Parathyroid adenoma (tissue), 2 donors: Measurements from ENCODE around the gene FKBP14.
"Not testable (repeated sequence)": the region's sequence is repeated elsewhere in the genome, so short reads cannot be mapped to it uniquely, and the experiment has no call there.

Experiments
- H2AFZ ChIP-seq: fragments of 300-600 bp; sonication (generic); one replicate; pipeline ENCODE4 v1.7.0; 2017; ENCODE audit warnings: antibody characterized with exemption, mild to moderate bottlenecking
- H3K27ac ChIP-seq: fragments of 300-600 bp; sonication (generic); one replicate; pipeline ENCODE4 v1.7.0; 2017
- H3K27me3 ChIP-seq: fragments of 300-600 bp; sonication (generic); one replicate; pipeline ENCODE4 v1.7.0; 2017; ENCODE audit warnings: low read length; ENCODE audit not compliant: control insufficient read depth, insufficient read depth
- H3K36me3 ChIP-seq: fragments of 300-600 bp; sonication (generic); one replicate; pipeline ENCODE4 v1.7.0; 2017; ENCODE audit warnings: low read length; ENCODE audit not compliant: control insufficient read depth, insufficient read depth
- H3K4me1 ChIP-seq: fragments of 300-600 bp; sonication (generic); one replicate; pipeline ENCODE4 v1.7.0; 2017; ENCODE audit warnings: control low read depth
- H3K4me2 ChIP-seq: fragments of 300-600 bp; sonication (generic); one replicate; pipeline ENCODE4 v1.7.0; 2017; ENCODE audit warnings: low read length
- H3K4me3 ChIP-seq: fragments of 300-600 bp; sonication (generic); one replicate; pipeline ENCODE4 v1.7.0; 2017; ENCODE audit warnings: low read depth, low read length
- H3K79me2 ChIP-seq: fragments of 300-600 bp; sonication (generic); one replicate; pipeline ENCODE4 v1.7.0; 2017; ENCODE audit warnings: control low read depth
- H3K9ac ChIP-seq: fragments of 300-600 bp; sonication (generic); one replicate; pipeline ENCODE4 v1.7.0; 2017; ENCODE audit warnings: mild to moderate bottlenecking
- H3K9me3 ChIP-seq: fragments of 300-600 bp; sonication (generic); one replicate; pipeline ENCODE4 v1.7.0; 2017; ENCODE audit warnings: low read length; ENCODE audit not compliant: control insufficient read depth
- CTCF ChIP-seq: fragments of 300-600 bp; sonication (generic); IDR thresholded peaks from one replicate; pipeline ENCODE4 v1.7.0; 2017; ENCODE audit warnings: antibody characterized with exemption, mild to moderate bottlenecking
- donor health status: primary hyperparathyroidism.

FKBP14 gene

DNA sequence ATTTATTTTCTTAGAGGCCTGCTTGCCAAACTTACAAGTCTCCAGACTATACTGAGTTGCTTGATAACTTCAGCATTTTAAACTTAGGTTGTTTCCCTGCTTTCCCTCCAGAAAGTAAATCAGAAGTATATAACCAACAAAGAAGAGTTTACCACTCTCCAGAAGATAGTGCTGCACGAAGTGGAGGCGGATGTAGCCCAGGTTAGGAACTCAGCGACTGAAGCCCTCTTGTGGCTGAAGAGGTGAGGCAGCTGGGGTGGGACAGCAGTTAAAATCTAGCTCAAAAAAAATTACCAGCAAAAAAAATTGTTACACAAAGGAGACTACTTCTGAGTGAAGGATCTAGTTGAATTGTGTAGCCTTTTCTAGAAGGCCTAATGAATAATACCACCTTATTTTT lies 35.3 kb upstream of the FKBP14 start:
- H3K4me2 ChIP-seq, H3K9ac ChIP-seq, H3K36me3 ChIP-seq, H3K27me3 ChIP-seq, H2AFZ ChIP-seq, H3K4me3 ChIP-seq, H3K4me1 ChIP-seq, H3K9me3 ChIP-seq, H3K27ac ChIP-seq, H3K79me2 ChIP-seq: not testable (repeated sequence)
- peak; percentile 60 for TF ChIP-seq CTCF

GRCh38 chr7:30057741-30058140 lies 31.2 kb upstream of the FKBP14 start:
- Histone ChIP-seq H3K4me1 (no peaks in the 10 kb centered on the region), H3K79me2 (no peaks in the 10 kb centered on the region), H3K4me2 (no peak overlapping the region), H2AFZ (no peak overlapping the region), H3K36me3 (no peaks in the 10 kb centered on the region), H3K9me3 (no peaks in the 10 kb centered on the region), H3K9ac (no peak overlapping the region), H3K27me3 (no peaks in the 10 kb centered on the region), H3K27ac (no peak overlapping the region), H3K4me3 (no peak overlapping the region)
- no peak for TF ChIP-seq CTCF

DNA sequence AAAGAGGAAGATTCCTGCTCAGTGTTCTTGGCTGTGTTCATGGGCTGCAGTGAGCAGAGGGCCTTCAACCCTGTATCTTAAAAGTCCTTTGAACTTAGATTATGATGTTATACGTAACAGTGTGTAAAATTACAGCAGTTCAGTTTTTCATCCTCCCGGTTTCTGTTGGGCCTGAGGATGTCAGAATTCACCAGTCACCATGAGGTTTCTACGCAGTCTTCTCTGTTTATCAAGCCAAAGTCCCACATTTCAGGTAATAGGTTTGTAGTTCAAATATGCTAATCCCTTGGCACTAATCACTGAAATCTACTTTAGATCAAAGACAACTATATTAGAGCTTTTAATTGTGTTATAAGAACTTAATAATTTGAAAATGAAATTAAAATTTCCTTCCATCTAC lies 26.6 kb upstream of the FKBP14 start:
- Histone ChIP-seq H3K27me3 (no peaks in the 10 kb centered on the region), H3K27ac (no peak overlapping the region), H3K4me3 (no peak overlapping the region), H2AFZ (no peak overlapping the region), H3K9ac (no peak overlapping the region), H3K4me2 (no peak overlapping the region), H3K4me1 (no peaks in the 10 kb centered on the region), H3K79me2 (no peaks in the 10 kb centered on the region), H3K36me3 (no peaks in the 10 kb centered on the region), H3K9me3 (no peaks in the 10 kb centered on the region)
- no peak for TF ChIP-seq CTCF

DNA sequence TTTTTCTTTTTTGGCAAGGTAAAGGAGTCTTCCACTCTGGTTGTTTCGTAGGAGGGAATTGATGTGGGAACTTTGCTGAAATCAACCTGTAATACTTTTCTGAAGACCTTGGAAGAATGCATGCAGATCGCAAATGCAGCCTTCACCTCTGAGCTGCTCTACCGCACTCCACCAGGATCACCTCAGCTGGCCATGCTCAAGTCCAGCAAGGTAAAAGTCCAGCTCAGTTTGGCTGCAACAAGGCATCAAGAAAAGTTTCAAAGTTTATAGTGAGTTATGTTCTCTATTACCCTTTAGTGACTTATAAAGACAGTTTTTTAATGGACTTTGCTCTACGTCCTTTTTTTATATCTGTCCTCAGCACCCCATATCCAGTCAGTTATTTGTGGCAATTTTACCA lies 22.7 kb upstream of the FKBP14 start:
- H3K79me2 ChIP-seq: no peaks in the 10 kb centered on the region
- no peak overlapping the region for H3K27ac ChIP-seq
- no peak overlapping the region for H3K4me3 ChIP-seq
- H3K36me3 ChIP-seq: no peaks in the 10 kb centered on the region
- H3K9ac ChIP-seq: no peak overlapping the region
- H3K27me3 ChIP-seq: no peaks in the 10 kb centered on the region
- no peaks in the 10 kb centered on the region for H3K4me1 ChIP-seq
- H3K4me2 ChIP-seq: no peak overlapping the region
- no peak overlapping the region for H2AFZ ChIP-seq
- no peaks in the 10 kb centered on the region for H3K9me3 ChIP-seq
- TF ChIP-seq CTCF: no peak

GRCh38 chr7:30048582-30048981 lies 22.1 kb upstream of the FKBP14 start:
- Histone ChIP-seq H3K27me3 (no peaks in the 10 kb centered on the region), H3K27ac (no peak overlapping the region), H3K4me3 (no peak overlapping the region), H3K36me3 (no peaks in the 10 kb centered on the region), H3K9ac (no peak overlapping the region), H3K4me2 (no peak overlapping the region), H3K79me2 (no peaks in the 10 kb centered on the region), H2AFZ (no peak overlapping the region), H3K9me3 (no peaks in the 10 kb centered on the region), H3K4me1 (no peaks in the 10 kb centered on the region)
- TF ChIP-seq CTCF: no peak
